Motor neuron (in vitro differentiated cells): ENCODE data around the gene NFKB2. TPM values are rescaled to one million over a fixed set of nuclear protein-coding genes. Genes with fewer than 3 reads are reported as not detected.

Source experiments
- ATAC-seq, 8 experiments: fragments of 200-7000 bp; cut with Tn5 transposase; replicated peaks in 6 of 8; 2 replicates each; pipeline ENCODE4 v1.8.0; 2021; ENCODE audit warnings: mild to moderate bottlenecking in 8 of 8, moderate library complexity in 8 of 8
- H3K27ac ChIP-seq, 2 donors: fragments of 250-450 bp; sonication (Bioruptor Pico); 2 replicates each; pipeline ENCODE4 v1.9.0; 2021; ENCODE audit warnings: antibody characterized with exemption in 2 of 2, mild to moderate bottlenecking in 2 of 2, moderate library complexity in 1 of 2
- H3K4me1 ChIP-seq, 2 donors: fragments of 250-450 bp; sonication (Bioruptor Pico); replicated peaks in 1 of 2; 2 replicates each; pipeline ENCODE4 v1.6.1; 2021; ENCODE audit warnings: antibody characterized with exemption in 2 of 2, mild to moderate bottlenecking in 2 of 2, moderate library complexity in 1 of 2
- H3K4me3 ChIP-seq, 5 donors: fragments of 250-450 bp; sonication (Bioruptor Pico); 2 replicates each; pipeline ENCODE4 v1.9.0; 2021; ENCODE audit warnings: antibody characterized with exemption in 5 of 5, mild to moderate bottlenecking in 5 of 5, moderate library complexity in 4 of 5
- WGBS, 10 experiments: fragments of 450-650 bp; shearing (Covaris generic); methylation state at CpG; one replicate each; pipeline ENCODE4 v1.0.0; 2022; 5-methylcytosine and 5-hydroxymethylcytosine counted together
- in situ Hi-C, 9 experiments: fragments of 400-800 bp; cut with MboI; loops; one replicate each; pipeline ENCODE4 v1.15.0; 2021; ENCODE audit warnings: low sequenced_read_pairs in 9 of 9, low pct_unique_long_range_greater_than_20kb in 2 of 9; ENCODE audit not compliant: unreplicated experiment in 9 of 9
- total RNA-seq, 8 experiments: library from RNA; unstranded; fragments of 300-600 nt; gene quantifications; 2 replicates each; pipeline versions ENCODE4 v1.2.3 to v1.2.4, GENCODE V29; 2022

NFKB2 gene
- total RNA-seq, 8 experiments from 2014 or later = 5.2 to 38.8 (median 11.8) TPM

- 33 to 94% (median 82%) methylated on average over 2 to 5 of the region's 12 CpGs; no CpG with 5 or more reads in 4 of the 10 experiments for WGBS, 10 experiments
- no peak overlapping the region for H3K4me3 ChIP-seq
- in situ Hi-C loops = loop anchor here in 2 of 9 experiments (25.0 kb wide), 1 partner anchor 191 kb away; no protein-coding TSS in a partner anchor
- ATAC-seq = no peak
- H3K27ac ChIP-seq = no peak overlapping the region
- peaks cover 6 to 8% of the 10 kb centered on the region in 2 donors for H3K4me1 ChIP-seq
These were observed 1.2 kb downstream of the NFKB2 start for GRCh38 chr10:102396730-102397151.

GRCh38 chr10:102397222-102398171 is 2.0 kb downstream of the NFKB2 start:
- H3K27ac ChIP-seq = no peak overlapping the region
- 83 to 100% (median 95%) methylated on average over 1 to 2 of the region's 14 CpGs; no CpG with 5 or more reads in 6 of the 10 experiments for WGBS, 10 experiments
- no peak overlapping the region for H3K4me3 ChIP-seq
- in situ Hi-C loops = loop anchor here in 2 of 9 experiments (25.0 kb wide), 1 partner anchor 190 kb away; no protein-coding TSS in a partner anchor
- peaks cover 6 to 8% of the 10 kb centered on the region in 2 donors for H3K4me1 ChIP-seq
- ATAC-seq = no peak

- Histone ChIP-seq H3K4me3 (peak overlapping the region in 3 of 5 donors; percentile 45 to 50 (median 45)), H3K27ac (peak overlapping the region in 1 of 2 donors; percentile 87), H3K4me1 (peaks cover 6 to 8% of the 10 kb centered on the region in 2 donors)
- no peak for ATAC-seq
- in situ Hi-C loops = loop anchor here in 2 of 9 experiments (25.0 kb wide), 1 partner anchor 189 kb away; no protein-coding TSS in a partner anchor
- 60 to 100% (median 78%) methylated on average over 1 to 7 of the region's 21 CpGs; no CpG with 5 or more reads in 7 of the 10 experiments for WGBS, 10 experiments
These were observed 2.9 kb downstream of the NFKB2 start for GRCh38 chr10:102398172-102399020.

GRCh38 chr10:102399217-102400021 is 3.9 kb downstream of the NFKB2 start:
- in situ Hi-C loops = loop anchor here in 2 of 9 experiments (25.0 kb wide), 1 partner anchor 188 kb away; no protein-coding TSS in a partner anchor
- peak overlapping the region; percentile 40 to 50 (median 45) for H3K4me3 ChIP-seq
- H3K27ac ChIP-seq = peak overlapping the region; percentile 52 to 87
- peak; percentile 53 to 81 (median 76) for ATAC-seq
- WGBS, 10 experiments = 0% methylated on average over 3 to 21 of the region's 72 CpGs; no CpG with 5 or more reads in 8 of the 10 experiments
- peaks cover 6 to 8% of the 10 kb centered on the region in 2 donors for H3K4me1 ChIP-seq

GRCh38 chr10:102400076-102400475 is 4.6 kb downstream of the NFKB2 start:
- H3K27ac ChIP-seq = peak overlapping the region; percentile 52 to 87
- in situ Hi-C loops = no loop called here
- ATAC-seq = no peak
- no CpG with 5 or more reads among the region's 17 CpGs for WGBS, 10 experiments
- H3K4me1 ChIP-seq = peaks cover 6 to 8% of the 10 kb centered on the region in 2 donors
- H3K4me3 ChIP-seq = no peak overlapping the region

GRCh38 chr10:102400598-102401341 is 5.3 kb downstream of the NFKB2 start:
- no peak overlapping the region for H3K4me3 ChIP-seq
- 100% methylated on average over 1 of the region's 22 CpGs; no CpG with 5 or more reads in 9 of the 10 experiments for WGBS, 10 experiments
- peaks cover 6 to 8% of the 10 kb centered on the region in 2 donors for H3K4me1 ChIP-seq
- in situ Hi-C loops = no loop called here
- H3K27ac ChIP-seq = no peak overlapping the region
- no peak for ATAC-seq

GRCh38 chr10:102401342-102401654 is 5.8 kb downstream of the NFKB2 start:
- Histone ChIP-seq H3K4me3 (no peak overlapping the region), H3K27ac (no peak overlapping the region), H3K4me1 (peaks cover 6% of the 10 kb centered on the region in 2 donors)
- no peak for ATAC-seq
- in situ Hi-C loops = no loop called here
- WGBS, 10 experiments = 53 to 80% methylated on average over 1 to 3 of the region's 8 CpGs; no CpG with 5 or more reads in 8 of the 10 experiments

- Histone ChIP-seq H3K4me3 (no peak overlapping the region), H3K27ac (no peak overlapping the region), H3K4me1 (peaks cover 6% of the 10 kb centered on the region in 2 donors)
- peak in 1 of 8 experiments; percentile 3 for ATAC-seq
- WGBS, 10 experiments = 25 to 85% (median 70%) methylated on average over 1 to 10 of the region's 18 CpGs; no CpG with 5 or more reads in 6 of the 10 experiments
- in situ Hi-C loops = no loop called here
These were observed 6.4 kb downstream of the NFKB2 start for GRCh38 chr10:102401735-102402511.

GRCh38 chr10:102402512-102402896 is 7.0 kb downstream of the NFKB2 start:
- ATAC-seq = no peak
- WGBS, 10 experiments = 80 to 90% (median 83%) methylated on average over 1 to 4 of the region's 5 CpGs; no CpG with 5 or more reads in 7 of the 10 experiments
- Histone ChIP-seq H3K4me1 (peaks cover 6% of the 10 kb centered on the region in 2 donors), H3K27ac (no peak overlapping the region), H3K4me3 (no peak overlapping the region)
- in situ Hi-C loops = no loop called here

- Histone ChIP-seq H3K4me1 (peaks cover 10 to 12% of the 10 kb centered on the region in 2 donors), H3K4me3 (no peak overlapping the region), H3K27ac (no peak overlapping the region)
- in situ Hi-C loops = no loop called here
- 81% methylated on average over 3 of the region's 13 CpGs; no CpG with 5 or more reads in 9 of the 10 experiments for WGBS, 10 experiments
- no peak for ATAC-seq
These were observed 7.6 kb downstream of the NFKB2 start for GRCh38 chr10:102403115-102403514.
